ENCODE measurements around the gene UNC13B. TPM values are rescaled to one million over a fixed set of nuclear protein-coding genes. Genes with fewer than 3 reads are reported as not detected.

Gene UNC13B
- total and polyA plus RNA-seq, 2 of the 13 experiments (the other 11 are each of a cell fraction or from before 2014, with no cell fraction given), result 14.0 to 18.3 TPM

DNA sequence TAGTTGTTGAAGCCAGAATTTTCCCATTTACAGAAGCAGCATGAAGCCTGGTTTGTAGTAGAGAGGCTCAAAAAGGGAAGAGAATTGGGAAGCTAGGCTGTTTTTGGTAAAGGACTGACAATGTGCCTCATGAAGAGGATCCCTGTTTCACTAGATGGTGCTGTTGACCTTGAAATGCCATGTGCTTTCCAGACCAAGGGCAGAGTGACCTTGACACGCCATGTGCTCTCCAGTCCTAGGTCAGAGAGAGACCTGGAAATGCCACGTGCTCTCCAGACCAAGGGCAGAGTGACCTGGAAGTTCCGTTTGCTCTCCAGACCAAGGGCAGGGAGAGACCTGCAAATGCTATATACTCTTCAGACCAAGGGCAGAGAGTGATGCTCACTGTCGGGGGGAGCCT is 32.0 kb downstream of the UNC13B start (continued):
- TF ChIP-seq KLF11 (CRISPR knock-in tag; IDR thresholded peaks at IDR 0.05) (no peak), ZNF782 (CRISPR knock-in tag; IDR thresholded peaks at IDR 0.05; ENCODE audit: borderline replicate concordance) (no peak), KLF13 (CRISPR knock-in tag; IDR thresholded peaks at IDR 0.05) (no peak), PITX1 (CRISPR knock-in tag; IDR thresholded peaks at IDR 0.05) (no peak), JUN (CRISPR knock-in tag; IDR thresholded peaks at IDR 0.05) (no peak), ZNF337 (CRISPR knock-in tag; IDR thresholded peaks at IDR 0.05; ENCODE audit: borderline replicate concordance, low read depth) (no peak), SP2 (CRISPR knock-in tag; IDR thresholded peaks at IDR 0.05) (no peak), AHR (CRISPR knock-in tag; IDR thresholded peaks at IDR 0.05) (no peak), AGO2 (optimal IDR thresholded peaks at IDR 0.05; ENCODE audit: low read depth, low read length) (no peak), ZNF839 (CRISPR knock-in tag; IDR thresholded peaks at IDR 0.05; ENCODE audit: borderline replicate concordance) (no peak), GTF3A (CRISPR knock-in tag; conservative IDR thresholded peaks at IDR 0.05) (no peak), HOXA5 (CRISPR knock-in tag; IDR thresholded peaks at IDR 0.05) (no peak), ZFY (CRISPR knock-in tag; IDR thresholded peaks at IDR 0.05) (no peak), ZNF776 (CRISPR knock-in tag; IDR thresholded peaks at IDR 0.05) (no peak), PCBP2 (optimal IDR thresholded peaks at IDR 0.05; ENCODE audit: low read depth, low read length, poor library complexity, severe bottlenecking) (no peak), XRCC5 (optimal IDR thresholded peaks at IDR 0.05; ENCODE audit: low read length) (no peak), HOXA3 (CRISPR knock-in tag; IDR thresholded peaks at IDR 0.05) (peak; percentile 29; the same call in 1 of the 2 replicates)
- TF ChIP-seq, protein P1, sequence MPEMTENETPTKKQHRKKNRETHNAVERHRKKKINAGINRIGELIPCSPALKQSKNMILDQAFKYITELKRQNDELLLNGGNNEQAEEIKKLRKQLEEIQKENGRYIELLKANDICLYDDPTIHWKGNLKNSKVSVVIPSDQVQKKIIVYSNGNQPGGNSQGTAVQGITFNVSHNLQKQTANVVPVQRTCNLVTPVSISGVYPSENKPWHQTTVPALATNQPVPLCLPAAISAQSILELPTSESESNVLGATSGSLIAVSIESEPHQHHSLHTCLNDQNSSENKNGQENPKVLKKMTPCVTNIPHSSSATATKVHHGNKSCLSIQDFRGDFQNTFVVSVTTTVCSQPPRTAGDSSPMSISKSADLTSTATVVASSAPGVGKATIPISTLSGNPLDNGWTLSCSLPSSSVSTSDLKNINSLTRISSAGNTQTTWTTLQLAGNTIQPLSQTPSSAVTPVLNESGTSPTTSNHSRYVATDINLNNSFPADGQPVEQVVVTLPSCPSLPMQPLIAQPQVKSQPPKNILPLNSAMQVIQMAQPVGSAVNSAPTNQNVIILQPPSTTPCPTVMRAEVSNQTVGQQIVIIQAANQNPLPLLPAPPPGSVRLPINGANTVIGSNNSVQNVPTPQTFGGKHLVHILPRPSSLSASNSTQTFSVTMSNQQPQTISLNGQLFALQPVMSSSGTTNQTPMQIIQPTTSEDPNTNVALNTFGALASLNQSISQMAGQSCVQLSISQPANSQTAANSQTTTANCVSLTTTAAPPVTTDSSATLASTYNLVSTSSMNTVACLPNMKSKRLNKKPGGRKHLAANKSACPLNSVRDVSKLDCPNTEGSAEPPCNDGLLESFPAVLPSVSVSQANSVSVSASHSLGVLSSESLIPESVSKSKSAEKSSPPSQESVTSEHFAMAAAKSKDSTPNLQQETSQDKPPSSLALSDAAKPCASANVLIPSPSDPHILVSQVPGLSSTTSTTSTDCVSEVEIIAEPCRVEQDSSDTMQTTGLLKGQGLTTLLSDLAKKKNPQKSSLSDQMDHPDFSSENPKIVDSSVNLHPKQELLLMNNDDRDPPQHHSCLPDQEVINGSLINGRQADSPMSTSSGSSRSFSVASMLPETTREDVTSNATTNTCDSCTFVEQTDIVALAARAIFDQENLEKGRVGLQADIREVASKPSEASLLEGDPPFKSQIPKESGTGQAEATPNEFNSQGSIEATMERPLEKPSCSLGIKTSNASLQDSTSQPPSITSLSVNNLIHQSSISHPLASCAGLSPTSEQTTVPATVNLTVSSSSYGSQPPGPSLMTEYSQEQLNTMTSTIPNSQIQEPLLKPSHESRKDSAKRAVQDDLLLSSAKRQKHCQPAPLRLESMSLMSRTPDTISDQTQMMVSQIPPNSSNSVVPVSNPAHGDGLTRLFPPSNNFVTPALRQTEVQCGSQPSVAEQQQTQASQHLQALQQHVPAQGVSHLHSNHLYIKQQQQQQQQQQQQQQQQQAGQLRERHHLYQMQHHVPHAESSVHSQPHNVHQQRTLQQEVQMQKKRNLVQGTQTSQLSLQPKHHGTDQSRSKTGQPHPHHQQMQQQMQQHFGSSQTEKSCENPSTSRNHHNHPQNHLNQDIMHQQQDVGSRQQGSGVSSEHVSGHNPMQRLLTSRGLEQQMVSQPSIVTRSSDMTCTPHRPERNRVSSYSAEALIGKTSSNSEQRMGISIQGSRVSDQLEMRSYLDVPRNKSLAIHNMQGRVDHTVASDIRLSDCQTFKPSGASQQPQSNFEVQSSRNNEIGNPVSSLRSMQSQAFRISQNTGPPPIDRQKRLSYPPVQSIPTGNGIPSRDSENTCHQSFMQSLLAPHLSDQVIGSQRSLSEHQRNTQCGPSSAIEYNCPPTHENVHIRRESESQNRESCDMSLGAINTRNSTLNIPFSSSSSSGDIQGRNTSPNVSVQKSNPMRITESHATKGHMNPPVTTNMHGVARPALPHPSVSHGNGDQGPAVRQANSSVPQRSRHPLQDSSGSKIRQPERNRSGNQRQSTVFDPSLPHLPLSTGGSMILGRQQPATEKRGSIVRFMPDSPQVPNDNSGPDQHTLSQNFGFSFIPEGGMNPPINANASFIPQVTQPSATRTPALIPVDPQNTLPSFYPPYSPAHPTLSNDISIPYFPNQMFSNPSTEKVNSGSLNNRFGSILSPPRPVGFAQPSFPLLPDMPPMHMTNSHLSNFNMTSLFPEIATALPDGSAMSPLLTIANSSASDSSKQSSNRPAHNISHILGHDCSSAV (CRISPR knock-in tag; IDR thresholded peaks at IDR 0.05; ENCODE audit: borderline replicate concordance), result no peak
- TF ChIP-seq, protein P2, sequence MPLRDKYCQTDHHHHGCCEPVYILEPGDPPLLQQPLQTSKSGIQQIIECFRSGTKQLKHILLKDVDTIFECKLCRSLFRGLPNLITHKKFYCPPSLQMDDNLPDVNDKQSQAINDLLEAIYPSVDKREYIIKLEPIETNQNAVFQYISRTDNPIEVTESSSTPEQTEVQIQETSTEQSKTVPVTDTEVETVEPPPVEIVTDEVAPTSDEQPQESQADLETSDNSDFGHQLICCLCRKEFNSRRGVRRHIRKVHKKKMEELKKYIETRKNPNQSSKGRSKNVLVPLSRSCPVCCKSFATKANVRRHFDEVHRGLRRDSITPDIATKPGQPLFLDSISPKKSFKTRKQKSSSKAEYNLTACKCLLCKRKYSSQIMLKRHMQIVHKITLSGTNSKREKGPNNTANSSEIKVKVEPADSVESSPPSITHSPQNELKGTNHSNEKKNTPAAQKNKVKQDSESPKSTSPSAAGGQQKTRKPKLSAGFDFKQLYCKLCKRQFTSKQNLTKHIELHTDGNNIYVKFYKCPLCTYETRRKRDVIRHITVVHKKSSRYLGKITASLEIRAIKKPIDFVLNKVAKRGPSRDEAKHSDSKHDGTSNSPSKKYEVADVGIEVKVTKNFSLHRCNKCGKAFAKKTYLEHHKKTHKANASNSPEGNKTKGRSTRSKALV (CRISPR knock-in tag; IDR thresholded peaks at IDR 0.05), result no peak
- TF ChIP-seq, protein P3, sequence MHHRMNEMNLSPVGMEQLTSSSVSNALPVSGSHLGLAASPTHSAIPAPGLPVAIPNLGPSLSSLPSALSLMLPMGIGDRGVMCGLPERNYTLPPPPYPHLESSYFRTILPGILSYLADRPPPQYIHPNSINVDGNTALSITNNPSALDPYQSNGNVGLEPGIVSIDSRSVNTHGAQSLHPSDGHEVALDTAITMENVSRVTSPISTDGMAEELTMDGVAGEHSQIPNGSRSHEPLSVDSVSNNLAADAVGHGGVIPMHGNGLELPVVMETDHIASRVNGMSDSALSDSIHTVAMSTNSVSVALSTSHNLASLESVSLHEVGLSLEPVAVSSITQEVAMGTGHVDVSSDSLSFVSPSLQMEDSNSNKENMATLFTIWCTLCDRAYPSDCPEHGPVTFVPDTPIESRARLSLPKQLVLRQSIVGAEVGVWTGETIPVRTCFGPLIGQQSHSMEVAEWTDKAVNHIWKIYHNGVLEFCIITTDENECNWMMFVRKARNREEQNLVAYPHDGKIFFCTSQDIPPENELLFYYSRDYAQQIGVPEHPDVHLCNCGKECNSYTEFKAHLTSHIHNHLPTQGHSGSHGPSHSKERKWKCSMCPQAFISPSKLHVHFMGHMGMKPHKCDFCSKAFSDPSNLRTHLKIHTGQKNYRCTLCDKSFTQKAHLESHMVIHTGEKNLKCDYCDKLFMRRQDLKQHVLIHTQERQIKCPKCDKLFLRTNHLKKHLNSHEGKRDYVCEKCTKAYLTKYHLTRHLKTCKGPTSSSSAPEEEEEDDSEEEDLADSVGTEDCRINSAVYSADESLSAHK (CRISPR knock-in tag; IDR thresholded peaks at IDR 0.05; ENCODE audit: borderline replicate concordance), result no peak
